Posterior vena cava (tissue), 2 donors: Measurements from ENCODE around the gene SUGCT. TPM values are rescaled to one million over a fixed set of nuclear protein-coding genes. Genes with fewer than 3 reads are reported as not detected.

Experiments
- DNase-seq: peaks from one replicate; pipeline ENCODE4 v3.0.0-alpha.2; 2020; ENCODE audit warnings: low spot score
- intact Hi-C, 2 donors: fragments of 100-400 bp; cut with DNase I; formaldehyde crosslinking; loops; one replicate each; pipeline versions ENCODE4 v1.14.1 to v1.14.2; 2022 to 2023
- total RNA-seq, 2 donors: library from RNA; stranded (reverse); fragmentation: NEBNext Ultra II Directional; extraction: Animal tissue kit (Norgen Biotek cat#: 25700); gene quantifications; one replicate each; pipeline ENCODE4 v1.2.1, GENCODE V29; 2021
- donor health status: DM: yes; HTN: yes; CAD: no.
- donor health status: DM: yes; HTN: yes; CAD: no.

Gene SUGCT
- total RNA-seq, 2 donors from 2014 or later = 15.8 to 16.2 TPM

DNA sequence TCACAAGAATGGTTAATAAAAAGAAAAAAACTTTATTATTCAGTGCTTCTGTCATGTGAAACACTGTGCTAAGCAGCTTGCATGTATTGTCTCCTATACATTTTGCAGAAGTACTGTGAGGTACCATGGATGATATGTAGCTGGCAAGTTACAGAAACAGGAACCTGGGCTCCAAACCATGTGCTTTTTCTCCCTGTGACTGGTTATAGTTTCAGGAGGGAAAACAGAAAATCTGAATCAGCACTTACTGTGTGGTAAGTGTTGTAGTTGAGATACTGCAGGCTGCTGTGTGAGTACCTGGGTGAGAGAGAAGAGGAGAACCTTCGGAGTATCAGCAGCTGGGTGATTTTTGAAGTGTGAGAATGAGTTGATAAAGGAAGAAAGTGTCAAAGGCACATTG is 285.0 kb downstream of the SUGCT start:
- intact Hi-C loops = no loop called here
- no peak for DNase-seq

DNA sequence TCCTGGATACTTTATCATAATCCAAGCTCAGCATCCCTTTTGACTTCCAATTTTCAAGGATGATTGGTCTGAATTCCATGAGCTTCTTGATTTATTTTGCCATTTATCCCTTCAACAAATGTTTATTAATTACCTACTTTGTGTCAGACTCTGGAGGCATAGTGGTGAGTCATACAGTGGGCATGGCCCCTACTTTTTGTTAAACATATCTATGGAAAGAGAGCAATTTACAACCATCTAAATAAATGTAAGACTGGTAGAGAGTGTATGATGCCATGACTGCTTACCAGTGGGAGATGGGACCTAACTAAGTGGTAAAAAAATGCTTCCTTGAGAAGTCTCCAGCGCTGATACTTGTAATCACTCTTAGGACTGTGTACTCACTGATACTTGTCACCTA is 286.6 kb downstream of the SUGCT start:
- DNase-seq = no peak
- intact Hi-C loops = no loop called here

GRCh38 chr7:40425696-40426095 is 290.9 kb downstream of the SUGCT start:
- no peak for DNase-seq
- intact Hi-C loops = no loop called here

DNA sequence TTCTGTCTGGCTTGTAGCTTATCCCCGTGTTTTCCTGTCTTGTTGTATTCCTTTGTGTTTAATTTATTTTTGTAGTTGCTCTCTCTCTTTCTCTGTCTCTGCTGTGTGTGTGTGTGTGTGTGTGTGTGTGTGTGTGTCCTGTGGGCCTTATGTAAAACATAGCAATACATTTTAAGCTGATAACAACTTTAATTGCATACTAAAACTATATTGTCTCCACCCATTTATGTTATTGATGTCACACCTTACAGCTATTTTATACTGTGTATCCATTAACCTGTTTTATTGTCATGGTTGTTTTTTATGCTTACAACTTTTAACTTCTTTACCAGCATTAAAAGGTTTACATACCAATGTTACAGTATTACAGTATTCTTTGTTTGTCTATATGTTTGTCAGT is 293.6 kb downstream of the SUGCT start:
- intact Hi-C loops = no loop called here
- no peak for DNase-seq

GRCh38 chr7:40429826-40430225 is 295.0 kb downstream of the SUGCT start:
- no peak for DNase-seq
- intact Hi-C loops = no loop called here

DNA sequence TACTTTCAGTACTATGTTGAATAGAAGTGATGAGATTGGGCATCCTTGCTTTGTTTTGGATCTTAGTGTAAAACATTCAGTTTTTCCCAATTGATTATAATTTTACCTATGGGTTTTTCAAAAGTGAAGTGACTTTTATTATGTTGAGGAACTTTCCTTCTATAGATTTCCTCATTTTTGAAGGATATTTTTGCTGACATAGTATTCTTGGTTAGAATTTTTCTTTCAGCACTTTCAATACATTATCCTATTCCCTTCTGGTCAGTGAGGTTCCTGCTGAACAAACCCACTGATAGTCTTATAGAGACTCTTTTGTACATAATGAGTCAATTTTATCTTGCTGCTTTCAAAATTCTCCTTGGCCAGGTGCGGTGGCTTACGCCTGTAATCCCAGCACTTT is 297.2 kb downstream of the SUGCT start:
- intact Hi-C loops = no loop called here
- no peak for DNase-seq

GRCh38 chr7:40436710-40437109 is 301.9 kb downstream of the SUGCT start:
- intact Hi-C loops = no loop called here
- DNase-seq = no peak

DNA sequence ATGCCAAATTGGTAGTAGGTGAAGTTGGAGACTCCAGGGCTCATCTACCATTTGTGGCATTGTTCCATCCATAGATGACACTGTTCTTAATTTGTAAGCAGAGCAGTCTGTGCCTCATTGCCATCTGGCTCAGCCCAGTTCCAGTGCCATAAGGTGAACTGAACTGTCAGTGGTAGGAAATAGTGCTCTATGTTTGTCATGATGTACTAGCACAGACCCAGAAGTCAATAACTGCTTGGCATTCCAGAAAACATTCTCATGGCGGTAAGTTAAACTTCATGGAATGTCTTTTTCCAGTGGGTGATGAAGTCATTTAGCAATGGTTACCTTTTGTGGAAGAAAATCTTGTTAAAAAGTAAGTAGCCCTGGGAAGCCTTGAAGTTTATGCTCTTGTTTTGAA is 302.7 kb downstream of the SUGCT start:
- intact Hi-C loops = no loop called here
- no peak for DNase-seq

GRCh38 chr7:40437936-40438634 is 303.3 kb downstream of the SUGCT start:
- intact Hi-C loops = no loop called here

GRCh38 chr7:40439686-40440085 is 304.9 kb downstream of the SUGCT start:
- DNase-seq = no peak
- intact Hi-C loops = no loop called here

More at GRCh38 chr7:40437936-40438634, 303.3 kb downstream of the SUGCT start:
- DNase-seq = no peak

- no peak for DNase-seq
- intact Hi-C loops = no loop called here
These were observed 312.5 kb downstream of the SUGCT start for GRCh38 chr7:40447345-40447744.

DNA sequence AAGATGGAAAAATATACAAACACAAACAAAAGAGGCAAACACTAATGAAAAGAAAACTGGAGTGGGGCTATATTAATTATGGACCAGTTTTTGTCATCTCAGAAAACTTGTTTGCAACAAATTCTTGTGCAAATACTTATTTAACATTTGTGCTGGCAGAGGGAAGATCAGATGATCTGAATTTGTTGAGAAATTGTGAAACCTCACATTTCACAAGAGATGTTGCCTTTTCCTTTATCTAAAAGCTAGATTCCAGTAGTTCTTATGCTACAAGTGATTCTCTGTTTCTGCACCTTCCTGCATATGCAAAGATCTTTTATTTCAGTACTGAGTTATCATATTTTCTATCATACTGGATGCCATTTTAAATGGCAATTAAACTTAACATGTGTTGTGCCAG is 320.7 kb downstream of the SUGCT start:
- intact Hi-C loops = no loop called here
- DNase-seq = no peak

- DNase-seq = no peak
- intact Hi-C loops = no loop called here
These were observed 323.1 kb downstream of the SUGCT start for GRCh38 chr7:40457776-40458480.

- intact Hi-C loops = no loop called here
- DNase-seq = no peak
These were observed 328.6 kb downstream of the SUGCT start for GRCh38 chr7:40463446-40463845.

DNA sequence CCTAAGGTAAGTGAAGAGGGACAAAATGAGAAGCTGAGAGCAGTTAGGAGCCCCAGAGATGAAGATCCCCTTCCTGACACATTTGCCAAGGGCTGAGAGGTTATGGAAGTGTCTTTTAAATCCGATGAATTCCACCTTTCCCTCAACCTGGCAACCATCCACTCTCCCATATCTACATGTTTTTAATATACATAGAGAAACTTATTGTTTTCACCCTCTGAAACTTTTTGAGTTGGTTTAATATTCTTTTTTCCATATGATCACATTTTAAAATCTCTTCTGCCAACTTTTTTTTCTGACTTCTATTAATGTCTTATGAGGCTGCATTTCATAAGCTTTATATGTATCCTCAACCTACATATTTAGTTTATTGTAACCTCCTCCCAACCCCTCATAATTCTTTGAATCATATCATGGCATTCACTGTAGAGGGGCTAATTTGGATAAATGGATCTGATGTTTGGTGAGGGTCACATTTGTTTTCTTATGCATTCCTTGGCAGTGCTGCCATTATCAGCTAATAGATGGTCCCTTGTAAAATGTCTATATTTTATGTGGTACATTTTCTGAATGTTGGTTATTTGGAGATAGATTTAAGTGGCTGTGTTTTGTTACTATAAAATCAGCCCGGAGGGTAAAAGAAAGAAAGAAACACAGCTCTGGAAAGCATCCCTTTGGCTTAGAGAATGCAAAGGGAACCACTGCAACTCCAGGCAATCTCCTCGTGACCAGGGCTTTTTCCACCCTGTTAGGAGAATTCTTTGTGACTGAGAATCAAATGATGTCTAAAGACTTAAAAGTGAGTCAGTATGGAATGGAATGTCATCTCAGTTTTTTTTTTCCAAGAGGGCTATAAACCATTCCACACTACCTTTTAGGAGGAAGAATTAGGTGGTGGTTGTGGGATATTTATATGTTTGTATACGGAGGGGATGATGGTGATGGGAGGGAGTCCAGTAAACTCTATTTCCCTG is 334.4 kb downstream of the SUGCT start:
- intact Hi-C loops = no loop called here
- no peak for DNase-seq

DNA sequence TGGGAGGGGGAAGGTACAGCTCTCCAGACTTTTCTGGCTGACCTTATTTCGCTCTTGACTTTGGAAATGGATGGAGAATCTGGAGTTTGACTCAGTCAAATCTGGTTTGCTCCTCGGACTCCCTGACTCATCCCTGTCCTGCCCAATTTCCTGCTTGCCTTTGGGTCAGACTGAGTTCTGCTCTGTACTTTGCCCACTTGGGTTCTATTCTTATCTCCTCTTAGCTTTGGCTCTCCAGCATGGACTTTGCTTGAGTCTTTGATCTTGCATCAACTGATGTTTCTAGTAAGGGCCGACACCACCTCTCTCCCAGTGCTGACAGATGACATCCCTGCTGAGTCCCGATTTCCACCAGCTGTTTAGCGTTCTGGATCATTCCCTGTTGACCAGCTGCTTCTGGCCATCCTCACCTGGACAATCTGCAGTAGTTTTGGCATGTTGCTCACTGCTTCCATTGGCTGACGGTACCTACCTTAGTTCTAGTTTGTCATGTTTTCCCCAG is 335.3 kb downstream of the SUGCT start:
- intact Hi-C loops = no loop called here
- no peak for DNase-seq

DNA sequence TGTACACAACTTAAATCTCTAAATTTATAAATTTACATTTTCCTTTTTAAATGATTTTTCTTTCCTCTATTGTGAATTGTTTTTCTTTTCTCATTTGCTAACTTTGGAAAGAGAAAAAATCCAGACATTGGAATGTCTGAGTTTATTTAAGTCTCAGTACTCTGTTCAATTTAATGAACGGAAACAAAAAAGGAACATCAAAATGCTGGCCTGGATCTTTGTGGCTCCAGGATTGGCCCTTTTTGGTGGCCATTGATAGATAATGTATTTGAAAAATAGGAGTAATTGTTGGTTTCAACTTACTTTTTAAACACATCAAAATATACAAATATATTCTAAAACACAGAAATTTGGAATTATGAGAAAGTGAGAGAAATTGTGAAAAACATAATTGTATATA is 336.0 kb downstream of the SUGCT start:
- DNase-seq = no peak
- intact Hi-C loops = no loop called here

GRCh38 chr7:40471891-40472290 is 337.1 kb downstream of the SUGCT start:
- no peak for DNase-seq
- intact Hi-C loops = no loop called here

GRCh38 chr7:40474790-40475680 is 340.2 kb downstream of the SUGCT start:
- intact Hi-C loops = no loop called here
- no peak for DNase-seq
